PFSK-1 (cell line): ENCODE data around the gene FAM163B.

Source experiments
- POLR2AphosphoS5 ChIP-seq: IDR thresholded peaks from 2 replicates; pipeline ENCODE4 v1.6.1; 2012; ENCODE audit warnings: low read depth, mild to moderate bottlenecking, control low read depth, low read length, moderate library complexity
- REST ChIP-seq, 2 experiments: IDR thresholded peaks; 2 replicates each; pipeline versions ENCODE4 v1.6.1 to v1.8.0; 2011 to 2012; ENCODE audit warnings: low read depth in 2 of 2, low read length in 2 of 2, control low read depth in 1 of 2, inconsistent platforms in 1 of 2, mild to moderate bottlenecking in 1 of 2, moderate library complexity in 1 of 2; ENCODE audit not compliant: insufficient read depth in 1 of 2
- SIN3A ChIP-seq: IDR thresholded peaks from 2 replicates; pipeline ENCODE4 v1.6.1; 2012; ENCODE audit warnings: mild to moderate bottlenecking, low read length, moderate library complexity, borderline replicate concordance; ENCODE audit not compliant: insufficient read depth
- TAF1 ChIP-seq: IDR thresholded peaks from 2 replicates; pipeline ENCODE4 v1.6.1; 2012; ENCODE audit warnings: low read length, control low read depth, borderline replicate concordance; ENCODE audit not compliant: insufficient read depth

- TF ChIP-seq POLR2AphosphoS5 (no peak), REST (IDR thresholded peaks at IDR 0.05; ENCODE audit: insufficient read depth in 1 of 2, low read depth in 2 of 2, low read length in 2 of 2) (no peak), TAF1 (no peak), SIN3A (no peak)
Measured at GRCh38 chr9:133604214-133604613, 5.0 kb downstream of the FAM163B start.
